ENCODE data around the gene TNP2.

DNA sequence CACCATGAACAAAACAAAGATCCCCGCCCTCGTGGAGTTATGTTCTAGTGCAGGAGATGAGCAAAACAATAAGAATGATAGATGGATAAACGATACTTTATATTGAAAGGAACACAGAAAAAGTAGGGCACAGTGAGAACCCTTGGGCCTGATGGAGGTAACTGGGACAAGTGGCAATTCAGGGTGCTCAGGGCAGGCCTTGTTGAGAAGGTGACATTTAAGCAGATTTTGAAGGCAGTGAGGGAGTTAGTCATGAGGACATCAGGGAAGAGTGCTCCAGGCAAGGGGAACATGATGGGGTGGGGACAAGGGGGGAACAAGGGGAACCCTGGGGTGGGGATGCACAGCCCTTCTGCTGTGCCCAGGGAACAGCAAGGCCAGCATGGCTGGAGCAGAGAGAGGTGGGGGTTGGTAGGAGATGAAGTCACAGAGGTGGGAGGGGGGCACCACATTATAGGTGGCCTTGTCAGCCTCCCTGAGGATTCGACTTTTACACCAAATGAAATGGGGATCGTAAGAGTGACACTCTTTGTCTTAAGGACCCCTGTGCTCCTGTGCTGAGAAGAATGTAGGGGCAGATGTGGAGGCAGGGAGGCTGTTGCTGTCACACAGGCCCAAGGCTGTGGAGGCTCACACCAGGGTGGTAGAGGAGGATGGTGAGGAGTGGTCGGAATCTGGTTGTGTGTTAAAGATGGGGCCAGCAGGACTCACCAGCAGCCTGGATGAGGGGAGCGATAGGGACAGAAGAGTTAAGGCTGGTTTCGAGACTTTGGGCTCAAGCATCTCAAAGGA is 21.2 kb upstream of the TNP2 start:
- TF ChIP-seq, protein P1, sequence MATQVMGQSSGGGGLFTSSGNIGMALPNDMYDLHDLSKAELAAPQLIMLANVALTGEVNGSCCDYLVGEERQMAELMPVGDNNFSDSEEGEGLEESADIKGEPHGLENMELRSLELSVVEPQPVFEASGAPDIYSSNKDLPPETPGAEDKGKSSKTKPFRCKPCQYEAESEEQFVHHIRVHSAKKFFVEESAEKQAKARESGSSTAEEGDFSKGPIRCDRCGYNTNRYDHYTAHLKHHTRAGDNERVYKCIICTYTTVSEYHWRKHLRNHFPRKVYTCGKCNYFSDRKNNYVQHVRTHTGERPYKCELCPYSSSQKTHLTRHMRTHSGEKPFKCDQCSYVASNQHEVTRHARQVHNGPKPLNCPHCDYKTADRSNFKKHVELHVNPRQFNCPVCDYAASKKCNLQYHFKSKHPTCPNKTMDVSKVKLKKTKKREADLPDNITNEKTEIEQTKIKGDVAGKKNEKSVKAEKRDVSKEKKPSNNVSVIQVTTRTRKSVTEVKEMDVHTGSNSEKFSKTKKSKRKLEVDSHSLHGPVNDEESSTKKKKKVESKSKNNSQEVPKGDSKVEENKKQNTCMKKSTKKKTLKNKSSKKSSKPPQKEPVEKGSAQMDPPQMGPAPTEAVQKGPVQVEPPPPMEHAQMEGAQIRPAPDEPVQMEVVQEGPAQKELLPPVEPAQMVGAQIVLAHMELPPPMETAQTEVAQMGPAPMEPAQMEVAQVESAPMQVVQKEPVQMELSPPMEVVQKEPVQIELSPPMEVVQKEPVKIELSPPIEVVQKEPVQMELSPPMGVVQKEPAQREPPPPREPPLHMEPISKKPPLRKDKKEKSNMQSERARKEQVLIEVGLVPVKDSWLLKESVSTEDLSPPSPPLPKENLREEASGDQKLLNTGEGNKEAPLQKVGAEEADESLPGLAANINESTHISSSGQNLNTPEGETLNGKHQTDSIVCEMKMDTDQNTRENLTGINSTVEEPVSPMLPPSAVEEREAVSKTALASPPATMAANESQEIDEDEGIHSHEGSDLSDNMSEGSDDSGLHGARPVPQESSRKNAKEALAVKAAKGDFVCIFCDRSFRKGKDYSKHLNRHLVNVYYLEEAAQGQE (IDR thresholded peaks at IDR 0.05; ENCODE audit: insufficient read depth in 1 of 2, low read depth in 2 of 2, low read length in 1 of 2) = no peak
- TF ChIP-seq, protein P2, sequence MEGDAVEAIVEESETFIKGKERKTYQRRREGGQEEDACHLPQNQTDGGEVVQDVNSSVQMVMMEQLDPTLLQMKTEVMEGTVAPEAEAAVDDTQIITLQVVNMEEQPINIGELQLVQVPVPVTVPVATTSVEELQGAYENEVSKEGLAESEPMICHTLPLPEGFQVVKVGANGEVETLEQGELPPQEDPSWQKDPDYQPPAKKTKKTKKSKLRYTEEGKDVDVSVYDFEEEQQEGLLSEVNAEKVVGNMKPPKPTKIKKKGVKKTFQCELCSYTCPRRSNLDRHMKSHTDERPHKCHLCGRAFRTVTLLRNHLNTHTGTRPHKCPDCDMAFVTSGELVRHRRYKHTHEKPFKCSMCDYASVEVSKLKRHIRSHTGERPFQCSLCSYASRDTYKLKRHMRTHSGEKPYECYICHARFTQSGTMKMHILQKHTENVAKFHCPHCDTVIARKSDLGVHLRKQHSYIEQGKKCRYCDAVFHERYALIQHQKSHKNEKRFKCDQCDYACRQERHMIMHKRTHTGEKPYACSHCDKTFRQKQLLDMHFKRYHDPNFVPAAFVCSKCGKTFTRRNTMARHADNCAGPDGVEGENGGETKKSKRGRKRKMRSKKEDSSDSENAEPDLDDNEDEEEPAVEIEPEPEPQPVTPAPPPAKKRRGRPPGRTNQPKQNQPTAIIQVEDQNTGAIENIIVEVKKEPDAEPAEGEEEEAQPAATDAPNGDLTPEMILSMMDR (IDR thresholded peaks at IDR 0.05) = no peak

Data from Panc1 (cell line).